Ascending aorta (tissue), 2 donors: Measurements from ENCODE around the gene TP53I3. TPM values are rescaled to one million over a fixed set of nuclear protein-coding genes. Genes with fewer than 3 reads are reported as not detected.

ENCODE experiments used
- DNase-seq, 2 donors: peaks; one replicate each; pipeline ENCODE4 v3.0.0-alpha.2; 2019; ENCODE audit warnings: low spot score in 2 of 2
- H3K27ac ChIP-seq, 2 donors: fragments of 200-600 bp; sonication (generic); one replicate each; pipeline ENCODE4 v1.5.1; 2016 to 2017; ENCODE audit warnings: mild to moderate bottlenecking in 1 of 2
- H3K27me3 ChIP-seq: fragments of 200-600 bp; sonication (generic); one replicate; pipeline ENCODE4 v1.5.1; 2017
- H3K36me3 ChIP-seq, 2 donors: fragments of 200-600 bp; sonication (generic); one replicate each; pipeline ENCODE4 v1.5.1; 2016
- H3K4me1 ChIP-seq, 2 donors: fragments of 200-600 bp; sonication (generic); one replicate each; pipeline ENCODE4 v1.5.1; 2016 to 2017; ENCODE audit warnings: mild to moderate bottlenecking in 1 of 2
- H3K4me3 ChIP-seq, 2 donors: fragments of 200-600 bp; sonication (generic); one replicate each; pipeline ENCODE4 v1.5.1; 2016 to 2017; ENCODE audit warnings: mild to moderate bottlenecking in 1 of 2
- H3K9me3 ChIP-seq, 2 donors: fragments of 200-600 bp; sonication (generic); one replicate each; pipeline ENCODE4 v1.5.1; 2016
- intact Hi-C: fragments of 100-400 bp; cut with DNase I; formaldehyde crosslinking; loops from one replicate; pipeline ENCODE4 v1.15.1; 2023
- total RNA-seq: library from RNA; depleted of rRNA; stranded (reverse); fragments of >200 nt; gene quantifications from one replicate; pipeline ENCODE4 v1.1.0, GENCODE V29; 2016
- TF ChIP-seq, protein P1 (sequence below), 3 experiments: fragments of 200-600 bp in 2 of 3; fragments of 450-650 bp in 1 of 3; sonication (generic) in 2 of 3; IDR thresholded peaks; one replicate each; pipeline ENCODE4 v1.5.1; 2016 to 2019; ENCODE audit warnings: antibody characterized with exemption in 3 of 3, mild to moderate bottlenecking in 1 of 3, moderate library complexity in 1 of 3

The TP53I3 gene
- total RNA-seq, 1 donor from 2014 or later, result 1.6 TPM

DNA sequence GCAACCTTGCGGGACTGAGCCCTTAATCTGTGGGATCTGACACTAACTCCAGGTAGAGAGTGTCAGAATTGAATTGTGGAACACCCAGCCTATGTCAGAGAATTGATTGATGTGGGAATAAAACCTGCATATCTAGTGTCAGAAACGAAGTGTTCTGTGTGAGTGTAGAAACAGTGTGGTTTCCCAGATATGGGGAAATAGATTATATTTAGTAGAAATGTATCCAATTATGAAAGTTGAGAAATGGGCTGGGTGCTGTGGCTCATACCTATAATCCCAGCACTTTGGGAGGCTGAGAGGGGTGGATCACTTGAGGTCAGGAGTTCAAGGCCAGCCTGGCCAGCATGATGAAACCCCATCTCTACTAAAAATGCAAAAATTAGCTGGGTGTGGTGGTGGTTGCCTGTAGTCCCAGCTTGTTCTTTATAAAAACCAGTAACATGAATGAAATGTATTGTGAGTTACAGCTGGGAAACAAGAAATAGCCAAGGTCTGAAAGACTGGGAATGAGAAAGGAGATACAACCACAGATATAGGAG is 4.3 kb upstream of the TP53I3 start:
- H3K36me3 ChIP-seq, result peaks cover 11 to 29% of the 10 kb centered on the region in 2 donors
- H3K27me3 ChIP-seq, result no peaks in the 10 kb centered on the region
- H3K9me3 ChIP-seq, result no peaks in the 10 kb centered on the region
- peaks cover 0 to 1% of the 10 kb centered on the region in 2 donors for H3K4me1 ChIP-seq
- intact Hi-C loops, result no loop called here
- DNase-seq, result no peak
- TF ChIP-seq, protein P1, sequence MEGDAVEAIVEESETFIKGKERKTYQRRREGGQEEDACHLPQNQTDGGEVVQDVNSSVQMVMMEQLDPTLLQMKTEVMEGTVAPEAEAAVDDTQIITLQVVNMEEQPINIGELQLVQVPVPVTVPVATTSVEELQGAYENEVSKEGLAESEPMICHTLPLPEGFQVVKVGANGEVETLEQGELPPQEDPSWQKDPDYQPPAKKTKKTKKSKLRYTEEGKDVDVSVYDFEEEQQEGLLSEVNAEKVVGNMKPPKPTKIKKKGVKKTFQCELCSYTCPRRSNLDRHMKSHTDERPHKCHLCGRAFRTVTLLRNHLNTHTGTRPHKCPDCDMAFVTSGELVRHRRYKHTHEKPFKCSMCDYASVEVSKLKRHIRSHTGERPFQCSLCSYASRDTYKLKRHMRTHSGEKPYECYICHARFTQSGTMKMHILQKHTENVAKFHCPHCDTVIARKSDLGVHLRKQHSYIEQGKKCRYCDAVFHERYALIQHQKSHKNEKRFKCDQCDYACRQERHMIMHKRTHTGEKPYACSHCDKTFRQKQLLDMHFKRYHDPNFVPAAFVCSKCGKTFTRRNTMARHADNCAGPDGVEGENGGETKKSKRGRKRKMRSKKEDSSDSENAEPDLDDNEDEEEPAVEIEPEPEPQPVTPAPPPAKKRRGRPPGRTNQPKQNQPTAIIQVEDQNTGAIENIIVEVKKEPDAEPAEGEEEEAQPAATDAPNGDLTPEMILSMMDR (IDR thresholded peaks at IDR 0.05), result no peak
- H3K27ac ChIP-seq, result no peak overlapping the region
- no peak overlapping the region for H3K4me3 ChIP-seq

DNA sequence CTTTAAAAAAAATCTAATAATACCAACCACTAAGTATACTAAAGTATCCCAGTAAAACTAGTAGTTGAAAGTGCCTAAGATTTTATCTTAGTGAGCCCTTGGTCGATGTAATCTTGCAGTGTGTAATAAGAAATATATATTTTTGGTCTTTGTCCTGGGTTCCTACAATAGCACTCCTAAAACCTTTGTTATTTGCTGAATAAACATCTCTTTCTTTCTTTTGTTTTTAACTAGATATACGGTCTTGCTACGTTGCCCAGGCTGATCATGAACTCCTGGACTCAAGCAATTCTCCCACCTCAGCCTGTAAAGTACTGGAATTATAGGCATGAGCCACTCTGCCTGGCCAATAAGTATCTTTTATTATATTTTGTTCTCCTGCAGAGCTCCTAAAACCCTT is 2.4 kb upstream of the TP53I3 start:
- Histone ChIP-seq H3K27me3 (no peaks in the 10 kb centered on the region), H3K27ac (no peak overlapping the region), H3K36me3 (peaks cover 11 to 29% of the 10 kb centered on the region in 2 donors), H3K4me3 (no peak overlapping the region), H3K9me3 (no peaks in the 10 kb centered on the region), H3K4me1 (peaks cover 0 to 9% of the 10 kb centered on the region in 2 donors)
- DNase-seq, result no peak
- TF ChIP-seq, protein P1 (IDR thresholded peaks at IDR 0.05), result no peak
- intact Hi-C loops, result no loop called here

- no peak overlapping the region for H3K27ac ChIP-seq
- intact Hi-C loops, result no loop called here
- TF ChIP-seq, protein P1 (IDR thresholded peaks at IDR 0.05), result no peak
Observed at GRCh38 chr2:24086241-24086640, 1.6 kb upstream of the TP53I3 start.

DNA sequence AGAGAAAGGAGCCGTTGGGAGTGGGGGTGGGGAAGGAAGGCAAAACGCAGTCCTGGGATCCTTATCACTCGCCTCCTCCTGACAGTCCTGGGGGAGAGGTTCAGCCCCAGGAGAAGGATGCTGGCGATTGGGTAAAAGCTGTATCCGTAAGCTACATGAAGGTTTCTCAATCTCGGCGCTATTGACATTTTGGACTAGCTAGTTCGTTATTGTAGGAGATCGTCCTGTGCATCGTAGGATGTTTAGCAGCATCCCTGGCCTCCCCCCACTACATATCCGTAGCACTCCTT is 511 bp upstream of the TP53I3 start:
- intact Hi-C loops, result loop anchor here (2.0 kb wide), 1 partner anchor 38 kb away; the partner anchor contains the start of genes FAM228B and PFN4
- peak overlapping the region; percentile 77 to 92 for H3K27ac ChIP-seq
- TF ChIP-seq, protein P1 (IDR thresholded peaks at IDR 0.05), result no peak
- no peaks in the 10 kb centered on the region for H3K27me3 ChIP-seq
- peaks cover 0 to 9% of the 10 kb centered on the region in 2 donors for H3K4me1 ChIP-seq
- H3K9me3 ChIP-seq, result no peaks in the 10 kb centered on the region
- H3K4me3 ChIP-seq, result peak overlapping the region; percentile 63 to 80
- H3K36me3 ChIP-seq, result peaks cover 20 to 39% of the 10 kb centered on the region in 2 donors
- DNase-seq, result no peak

More at GRCh38 chr2:24086241-24086640, 1.6 kb upstream of the TP53I3 start:
- Histone ChIP-seq H3K4me1 (peaks cover 0 to 9% of the 10 kb centered on the region in 2 donors), H3K4me3 (no peak overlapping the region), H3K27me3 (no peaks in the 10 kb centered on the region), H3K36me3 (peaks cover 15 to 33% of the 10 kb centered on the region in 2 donors), H3K9me3 (no peaks in the 10 kb centered on the region)
- DNase-seq, result no peak

DNA sequence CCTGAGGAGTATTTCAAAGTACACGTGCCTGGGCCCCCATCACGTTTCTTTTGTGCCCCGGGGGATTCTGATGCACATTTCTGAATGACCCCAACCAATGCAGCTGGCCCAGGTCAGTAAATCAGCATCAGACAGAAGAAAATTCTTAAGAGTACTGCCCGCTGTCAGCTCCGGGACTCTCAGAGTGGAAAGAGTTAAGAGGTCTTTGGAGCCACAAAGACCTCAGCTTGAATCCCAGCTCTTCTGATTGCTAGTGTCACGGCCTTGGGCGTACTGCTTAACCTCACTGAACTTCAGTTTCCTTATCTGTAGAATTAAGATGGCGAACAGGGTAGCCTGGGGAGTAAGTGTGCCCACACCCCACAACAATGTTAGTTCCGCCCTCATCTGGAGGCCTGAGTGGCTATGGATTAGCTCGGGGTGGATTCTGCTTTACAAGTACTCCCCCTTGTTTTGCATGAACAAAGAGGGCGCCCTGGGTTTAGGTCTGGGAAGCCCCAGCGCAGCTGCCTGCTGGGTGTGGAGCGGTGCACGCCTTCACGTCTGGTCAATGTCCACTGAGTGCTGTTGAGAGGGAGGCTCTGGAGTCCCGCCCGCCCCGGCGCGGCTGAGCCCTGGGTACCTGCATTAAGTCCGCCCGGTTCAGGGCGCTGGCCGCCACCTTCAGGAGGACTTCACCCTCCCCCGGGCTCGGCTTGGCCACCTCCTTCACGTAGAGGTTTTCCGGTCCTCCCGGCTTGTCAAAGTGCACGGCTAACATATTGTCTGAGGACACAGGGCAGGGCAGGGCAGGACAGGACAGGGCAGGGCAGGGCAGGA is 858 bp downstream of the TP53I3 start:
- intact Hi-C loops, result loop anchor here (1.0 to 5.0 kb wide), 4 partner anchors 7 to 261 kb away; partner anchors contain the start of genes ATAD2B, FAM228B, PFN4 and SF3B6

More for the DNA sequence above, 858 bp downstream of the TP53I3 start:
- TF ChIP-seq, protein P1 (IDR thresholded peaks at IDR 0.05), result no peak
- Histone ChIP-seq H3K36me3 (peaks cover 17 to 35% of the 10 kb centered on the region in 2 donors), H3K9me3 (no peaks in the 10 kb centered on the region), H3K27ac (peak overlapping the region; percentile 77 to 92), H3K4me1 (peaks cover 0 to 9% of the 10 kb centered on the region in 2 donors), H3K4me3 (peak overlapping the region; percentile 63 to 80), H3K27me3 (no peaks in the 10 kb centered on the region)
- DNase-seq, result peak; percentile 33 to 82
